Parathyroid adenoma (tissue), 2 donors: ENCODE measurements around the gene S100A10.

Source experiments
- H2AFZ ChIP-seq: fragments of 300-600 bp; sonication (generic); one replicate; pipeline ENCODE4 v1.7.0; 2017; ENCODE audit warnings: antibody characterized with exemption, mild to moderate bottlenecking
- H3K27ac ChIP-seq: fragments of 300-600 bp; sonication (generic); one replicate; pipeline ENCODE4 v1.7.0; 2017
- H3K27me3 ChIP-seq: fragments of 300-600 bp; sonication (generic); one replicate; pipeline ENCODE4 v1.7.0; 2017; ENCODE audit warnings: low read length; ENCODE audit not compliant: control insufficient read depth, insufficient read depth
- H3K36me3 ChIP-seq: fragments of 300-600 bp; sonication (generic); one replicate; pipeline ENCODE4 v1.7.0; 2017; ENCODE audit warnings: low read length; ENCODE audit not compliant: control insufficient read depth, insufficient read depth
- H3K4me1 ChIP-seq: fragments of 300-600 bp; sonication (generic); one replicate; pipeline ENCODE4 v1.7.0; 2017; ENCODE audit warnings: control low read depth
- H3K4me2 ChIP-seq: fragments of 300-600 bp; sonication (generic); one replicate; pipeline ENCODE4 v1.7.0; 2017; ENCODE audit warnings: low read length
- H3K4me3 ChIP-seq: fragments of 300-600 bp; sonication (generic); one replicate; pipeline ENCODE4 v1.7.0; 2017; ENCODE audit warnings: low read depth, low read length
- H3K79me2 ChIP-seq: fragments of 300-600 bp; sonication (generic); one replicate; pipeline ENCODE4 v1.7.0; 2017; ENCODE audit warnings: control low read depth
- H3K9ac ChIP-seq: fragments of 300-600 bp; sonication (generic); one replicate; pipeline ENCODE4 v1.7.0; 2017; ENCODE audit warnings: mild to moderate bottlenecking
- H3K9me3 ChIP-seq: fragments of 300-600 bp; sonication (generic); one replicate; pipeline ENCODE4 v1.7.0; 2017; ENCODE audit warnings: low read length; ENCODE audit not compliant: control insufficient read depth
- TF ChIP-seq, protein P1 (sequence below): fragments of 300-600 bp; sonication (generic); IDR thresholded peaks from one replicate; pipeline ENCODE4 v1.7.0; 2017; ENCODE audit warnings: antibody characterized with exemption, mild to moderate bottlenecking
- donor health status: primary hyperparathyroidism.

Gene S100A10

DNA sequence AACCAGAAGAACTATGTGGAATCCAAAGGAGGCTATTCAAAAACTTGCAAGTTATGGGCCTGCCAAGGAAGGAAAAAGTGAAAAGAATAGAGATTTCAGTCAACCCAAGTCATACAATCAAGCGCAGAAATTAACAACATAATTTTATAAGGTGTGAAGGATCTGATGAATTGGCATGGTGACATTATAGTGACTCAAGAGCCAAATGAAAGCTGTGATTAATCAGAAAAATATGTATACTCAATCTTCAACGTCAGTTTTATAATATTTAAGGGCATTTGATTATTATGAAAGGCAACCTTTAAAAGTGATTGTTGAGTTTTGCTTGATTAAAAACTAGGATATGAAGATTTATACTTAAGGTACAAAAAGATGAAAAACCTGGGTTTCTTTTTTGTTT lies 46.5 kb downstream of the S100A10 start:
- Histone ChIP-seq H3K4me3 (no peak overlapping the region), H3K9ac (no peak overlapping the region), H3K27ac (no peak overlapping the region), H3K4me1 (no peaks in the 10 kb centered on the region), H3K27me3 (no peaks in the 10 kb centered on the region), H3K4me2 (no peak overlapping the region), H3K79me2 (no peaks in the 10 kb centered on the region), H3K36me3 (no peaks in the 10 kb centered on the region), H3K9me3 (no peaks in the 10 kb centered on the region), H2AFZ (no peak overlapping the region)
- TF ChIP-seq, protein P1, sequence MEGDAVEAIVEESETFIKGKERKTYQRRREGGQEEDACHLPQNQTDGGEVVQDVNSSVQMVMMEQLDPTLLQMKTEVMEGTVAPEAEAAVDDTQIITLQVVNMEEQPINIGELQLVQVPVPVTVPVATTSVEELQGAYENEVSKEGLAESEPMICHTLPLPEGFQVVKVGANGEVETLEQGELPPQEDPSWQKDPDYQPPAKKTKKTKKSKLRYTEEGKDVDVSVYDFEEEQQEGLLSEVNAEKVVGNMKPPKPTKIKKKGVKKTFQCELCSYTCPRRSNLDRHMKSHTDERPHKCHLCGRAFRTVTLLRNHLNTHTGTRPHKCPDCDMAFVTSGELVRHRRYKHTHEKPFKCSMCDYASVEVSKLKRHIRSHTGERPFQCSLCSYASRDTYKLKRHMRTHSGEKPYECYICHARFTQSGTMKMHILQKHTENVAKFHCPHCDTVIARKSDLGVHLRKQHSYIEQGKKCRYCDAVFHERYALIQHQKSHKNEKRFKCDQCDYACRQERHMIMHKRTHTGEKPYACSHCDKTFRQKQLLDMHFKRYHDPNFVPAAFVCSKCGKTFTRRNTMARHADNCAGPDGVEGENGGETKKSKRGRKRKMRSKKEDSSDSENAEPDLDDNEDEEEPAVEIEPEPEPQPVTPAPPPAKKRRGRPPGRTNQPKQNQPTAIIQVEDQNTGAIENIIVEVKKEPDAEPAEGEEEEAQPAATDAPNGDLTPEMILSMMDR = no peak

DNA sequence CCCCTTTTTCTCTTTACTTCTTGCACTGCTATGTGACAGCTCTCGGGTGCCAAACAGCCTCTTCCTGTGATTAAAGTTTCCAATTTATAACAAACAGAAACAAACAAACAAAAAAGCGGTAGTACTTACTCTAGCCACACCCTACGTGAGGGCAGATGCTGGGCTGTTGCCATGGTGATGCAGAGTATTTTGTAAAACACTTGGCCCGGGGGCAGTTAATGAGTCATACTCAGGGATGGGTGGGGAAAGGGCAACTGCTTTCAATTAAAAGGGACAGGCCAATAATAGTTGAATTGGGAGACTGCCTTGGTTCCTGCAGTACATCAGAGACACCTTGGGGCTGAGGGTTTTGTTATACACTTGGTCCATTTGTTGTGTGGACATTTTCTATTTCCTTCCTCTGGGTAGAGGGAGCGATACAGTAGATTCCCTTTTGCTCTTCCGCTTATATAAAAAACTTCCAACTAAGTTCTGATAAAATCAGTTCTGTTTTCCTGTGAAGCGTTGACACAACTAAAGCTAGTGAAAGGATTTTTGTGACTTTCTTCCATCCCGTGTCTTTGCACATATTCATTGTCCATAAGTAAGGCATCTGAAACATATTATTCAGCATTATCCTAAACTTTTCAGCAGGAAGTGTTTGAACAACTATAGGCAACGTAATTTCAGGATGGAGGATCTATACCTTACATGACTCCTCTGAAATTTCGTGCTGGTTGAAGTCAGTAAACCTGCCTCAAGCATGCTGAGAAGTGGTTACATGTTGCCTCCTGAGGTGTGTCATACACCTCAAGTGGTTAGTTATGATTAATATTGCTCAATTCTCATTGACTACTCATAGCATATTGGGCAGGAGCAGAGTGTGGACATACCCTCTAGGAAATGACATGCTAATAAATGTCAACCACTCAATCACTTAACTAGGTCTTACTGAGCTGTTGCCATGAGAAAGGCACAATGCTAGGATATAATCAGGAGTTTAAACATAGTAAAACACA lies 47.6 kb downstream of the S100A10 start:
- Histone ChIP-seq H2AFZ (peak overlapping the region; percentile 38), H3K4me2 (peak overlapping the region; percentile 18), H3K4me1 (no peaks in the 10 kb centered on the region), H3K36me3 (no peaks in the 10 kb centered on the region), H3K9me3 (no peaks in the 10 kb centered on the region), H3K9ac (no peak overlapping the region), H3K79me2 (no peaks in the 10 kb centered on the region), H3K27me3 (no peaks in the 10 kb centered on the region), H3K27ac (peak overlapping the region; percentile 44), H3K4me3 (no peak overlapping the region)
- TF ChIP-seq, protein P1 = no peak

DNA sequence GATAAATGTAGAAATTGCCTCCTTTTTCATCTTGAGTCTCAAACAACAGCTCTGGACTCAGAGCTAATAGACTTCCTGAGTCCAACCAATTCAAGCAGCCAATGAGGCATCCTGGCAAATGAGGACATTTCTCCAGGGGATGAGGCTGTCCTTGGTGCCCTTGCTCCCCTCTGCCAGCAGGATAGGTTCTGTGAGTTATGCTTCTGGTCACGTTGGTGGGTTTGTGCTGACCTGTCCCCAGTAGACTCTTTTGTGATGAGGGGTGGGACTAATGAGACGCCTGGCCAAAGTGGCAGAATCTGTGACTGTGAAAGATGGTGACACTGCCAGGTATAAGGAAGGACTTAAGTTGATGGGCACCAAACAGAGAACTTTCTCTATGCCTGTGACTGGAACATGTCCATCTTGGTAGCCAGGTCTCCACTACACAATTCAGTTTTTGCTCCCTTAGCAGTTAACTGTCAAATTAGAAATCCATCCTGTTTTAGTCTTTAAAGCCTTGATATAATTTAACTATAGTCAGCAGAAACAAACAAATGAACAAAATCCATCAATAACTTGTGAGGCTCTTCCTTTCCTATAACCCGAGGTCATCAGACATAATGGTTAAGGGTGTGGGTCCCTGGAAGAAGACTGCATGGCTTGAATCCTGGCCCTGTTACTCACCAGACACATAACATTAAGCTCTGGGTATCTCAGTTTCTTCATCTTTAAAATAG lies 48.6 kb downstream of the S100A10 start:
- TF ChIP-seq, protein P1 = no peak
- H3K9me3 ChIP-seq = no peaks in the 10 kb centered on the region
- peak overlapping the region; percentile 44 for H3K27ac ChIP-seq
- H3K27me3 ChIP-seq = no peaks in the 10 kb centered on the region
- no peak overlapping the region for H3K4me3 ChIP-seq
- no peaks in the 10 kb centered on the region for H3K79me2 ChIP-seq
- H2AFZ ChIP-seq = no peak overlapping the region
- no peaks in the 10 kb centered on the region for H3K4me1 ChIP-seq
- H3K36me3 ChIP-seq = no peaks in the 10 kb centered on the region
- H3K4me2 ChIP-seq = no peak overlapping the region
- no peak overlapping the region for H3K9ac ChIP-seq

DNA sequence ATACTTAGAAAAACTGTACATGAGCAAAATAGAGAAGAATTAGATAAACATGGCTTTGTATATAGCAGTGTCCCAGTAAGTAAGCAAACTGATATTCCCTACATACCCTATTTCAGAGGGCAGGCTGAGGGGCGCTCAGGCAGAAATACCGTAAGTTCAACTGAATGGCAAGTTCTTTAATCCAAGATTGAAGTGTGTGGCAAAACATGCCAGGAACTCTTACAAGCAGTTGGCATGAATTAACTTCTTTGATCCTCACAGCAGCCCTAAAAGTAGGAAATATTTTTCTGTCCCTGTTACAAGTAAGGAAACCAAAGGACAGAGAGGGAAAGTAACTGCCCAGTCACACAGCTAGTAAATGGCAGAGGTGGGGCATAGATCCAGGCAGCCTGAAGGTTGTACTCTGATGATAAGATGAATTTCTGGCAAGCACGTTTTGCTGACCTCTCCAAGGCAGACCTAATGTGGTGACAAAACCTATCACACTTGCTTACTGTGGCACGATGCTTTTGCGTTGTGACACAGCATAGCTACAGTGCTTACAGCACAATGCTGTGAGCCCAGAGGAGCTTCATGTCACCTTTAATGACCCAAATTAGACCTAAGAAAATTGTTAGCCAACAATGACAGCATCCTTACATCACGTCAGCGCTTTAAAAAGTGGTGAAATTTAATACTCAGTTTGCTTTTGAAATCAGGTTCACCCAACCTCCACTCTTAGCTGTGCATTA lies 49.4 kb downstream of the S100A10 start:
- Histone ChIP-seq H2AFZ (no peak overlapping the region), H3K4me1 (no peaks in the 10 kb centered on the region), H3K36me3 (no peaks in the 10 kb centered on the region), H3K9me3 (no peaks in the 10 kb centered on the region), H3K27me3 (no peaks in the 10 kb centered on the region), H3K9ac (no peak overlapping the region), H3K4me2 (no peak overlapping the region), H3K79me2 (no peaks in the 10 kb centered on the region), H3K27ac (no peak overlapping the region), H3K4me3 (no peak overlapping the region)
- TF ChIP-seq, protein P1 = no peak
